K562 treated with DMSO at 1 percent for 48 hours (cell line): ENCODE measurements around the gene LRRIQ4. TPM values are rescaled to one million over a fixed set of nuclear protein-coding genes. Genes with fewer than 3 reads are reported as not detected.

Experiments
- total RNA-seq: library from RNA; unstranded; fragments of 300-600 nt; gene quantifications from 2 replicates; pipeline ENCODE4 v1.2.3, GENCODE V29; 2022; ENCODE audit warnings: low replicate concordance; ENCODE audit errors: extremely low read depth

The LRRIQ4 gene
- total RNA-seq: not detected in 2 replicates

DNA sequence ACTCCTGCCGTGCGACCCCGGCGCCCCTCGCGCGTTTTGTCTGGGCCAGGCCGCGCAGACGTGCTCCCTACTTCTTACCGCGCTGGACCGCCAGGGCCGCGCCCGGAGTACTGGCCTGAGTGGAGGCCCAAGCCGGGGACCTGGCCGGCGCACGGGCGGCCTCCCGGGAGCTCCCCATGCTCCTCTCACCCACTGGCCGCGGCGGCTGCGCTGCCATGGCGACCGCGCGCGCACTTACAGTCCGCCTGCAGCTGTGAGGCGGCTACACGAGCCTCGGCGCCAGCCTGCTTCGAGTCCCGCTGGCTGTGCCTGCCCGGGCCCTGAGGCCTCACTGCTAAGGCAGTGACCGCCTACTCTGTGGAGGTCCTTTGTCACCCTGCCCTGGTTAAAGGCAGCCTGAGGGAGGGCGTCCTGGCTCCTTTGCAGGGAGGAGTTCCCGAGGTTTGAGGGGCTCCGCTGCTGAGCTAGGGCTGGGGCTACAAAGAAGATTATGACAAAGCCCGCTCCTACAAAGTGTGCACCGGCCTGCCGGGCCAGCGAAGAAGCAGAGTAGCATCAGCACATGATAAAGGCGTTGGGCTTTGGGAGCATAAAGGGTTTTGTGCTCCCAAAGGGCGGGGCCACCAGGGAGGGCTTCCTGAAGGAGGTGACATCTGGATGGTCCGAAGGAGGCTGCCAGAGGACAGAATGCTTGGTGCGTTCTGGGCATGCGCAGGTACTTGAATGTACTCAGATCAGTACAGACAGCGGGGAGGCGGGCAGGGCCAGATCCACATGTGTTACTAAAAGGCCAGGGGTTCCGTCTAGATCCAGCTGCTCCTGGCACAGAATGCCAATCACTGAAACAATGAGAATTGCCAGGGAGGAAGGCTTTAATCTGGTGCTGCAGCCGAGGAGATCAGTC, at the start of gene LRRIQ4, which contains the start of gene LRRC34:
Gene LRRIQ4, plus strand, starts transcription at position 539 of the 904 bp plus-strand sequence. CDS start 9,052 bp downstream, outside the sequence.
Gene LRRC34, minus strand, starts transcription at position 573 of the 904 bp plus-strand sequence. Its CDS starts 356 bp downstream, at position 217.

DNA sequence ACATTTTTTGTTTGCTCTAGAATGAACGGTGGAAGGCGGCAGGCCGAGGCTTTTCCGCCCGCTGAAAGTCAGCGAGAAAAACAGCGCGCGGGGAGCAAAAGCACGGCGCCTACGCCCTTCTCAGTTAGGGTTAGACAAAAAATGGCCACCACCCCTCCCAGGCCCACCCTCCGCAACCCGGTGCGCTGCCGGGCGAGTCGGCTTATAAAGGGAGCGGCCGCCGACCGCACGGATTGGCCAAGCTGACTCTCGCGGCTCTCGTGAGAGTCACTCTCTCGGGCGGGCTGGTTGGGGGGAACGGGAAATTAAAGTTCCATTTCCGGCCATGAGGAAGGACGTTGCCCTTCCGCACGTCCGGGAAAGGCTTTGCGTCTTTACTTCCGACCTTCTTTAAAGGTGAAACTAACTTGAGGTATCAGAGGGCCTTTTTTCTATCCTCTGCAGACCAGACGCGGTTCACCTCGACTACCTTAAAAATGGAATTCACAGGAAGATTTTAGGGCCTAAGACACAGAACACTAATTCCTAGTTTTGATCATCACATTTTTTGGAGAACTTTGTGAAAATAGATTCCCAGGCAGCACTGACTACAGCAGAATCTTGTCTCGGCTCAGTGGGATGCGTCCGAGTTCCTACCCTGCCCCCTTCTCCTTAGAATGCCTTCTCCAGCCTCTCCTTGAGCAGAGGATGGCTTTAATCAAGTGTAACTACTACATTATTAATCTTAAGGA, 47.6 kb upstream of the LRRIQ4 start, which contains the start of gene TERC:
Gene TERC, minus strand, starts transcription at position 179 of the 731 bp plus-strand sequence.

GRCh38 chr3:169769287-169770181, 43.1 kb upstream of the LRRIQ4 start, which contains the start of gene ACTRT3:
Gene ACTRT3 (minus strand): TSS chr3:169769561. CDS start chr3:169769520, 41 bp downstream.

GRCh38 chr3:169772897-169773816, 39.5 kb upstream of the LRRIQ4 start, which contains the start of gene MYNN:
Gene MYNN (plus strand): TSS chr3:169773396. CDS start chr3:169774296, 900 bp downstream.

DNA sequence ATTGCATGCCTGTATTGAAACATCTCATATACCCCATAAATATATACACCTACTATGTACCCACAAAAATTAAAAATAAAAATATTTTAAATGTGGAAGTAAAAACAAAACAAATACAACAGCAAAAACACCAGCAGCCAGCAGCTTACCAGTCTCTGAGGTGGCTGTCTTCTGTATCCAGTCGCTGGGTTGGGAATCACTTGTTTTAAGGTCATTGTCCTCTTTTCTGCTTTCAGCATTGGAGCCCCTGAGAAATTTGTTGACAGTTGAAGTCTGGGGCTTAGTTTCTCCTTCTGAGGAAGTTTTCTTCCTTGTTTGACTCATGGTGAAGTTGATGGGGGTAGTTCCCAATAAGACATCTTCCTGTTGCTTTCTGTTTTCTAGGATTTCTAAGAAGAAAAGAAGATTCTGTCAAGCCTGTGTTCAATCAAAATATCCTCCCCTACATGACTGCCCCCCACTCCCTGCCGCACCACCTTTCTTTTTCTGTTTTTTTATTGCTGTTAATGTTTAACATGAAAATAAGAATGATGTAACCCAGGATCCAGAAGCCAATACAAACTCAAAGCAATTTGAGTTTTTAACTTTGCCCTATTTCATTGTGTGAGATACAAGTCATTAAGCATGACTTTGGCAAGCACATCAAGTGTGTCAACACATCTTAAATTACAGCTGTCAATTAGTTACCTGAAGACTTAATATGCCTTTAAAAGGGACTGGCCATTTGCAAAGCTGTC, 57.0 kb downstream of the LRRIQ4 start, which contains the start of gene LRRC31:
Gene LRRC31, minus strand, starts transcription at position 452 of the 737 bp plus-strand sequence. Its CDS starts 128 bp downstream, at position 324.

Other genes with a start within 250 kb of the LRRIQ4 start
- not detected in 2 replicates for gene MECOM, start 149.2 kb upstream of the LRRIQ4 start, total RNA-seq
- not detected in 2 replicates for gene TERC, start 47.8 kb upstream of the LRRIQ4 start, total RNA-seq
- not detected in 2 replicates for gene ACTRT3, start 43.3 kb upstream of the LRRIQ4 start, total RNA-seq
- not detected in 2 replicates for gene MYNN, start 39.5 kb upstream of the LRRIQ4 start, total RNA-seq
- gene LRRC34, start within 50 bp of the LRRIQ4 start, total RNA-seq: not detected in 2 replicates
- gene LRRC31, start 57.1 kb downstream of the LRRIQ4 start, total RNA-seq: not detected in 2 replicates
- not detected in 2 replicates for gene SAMD7, start 98.7 kb downstream of the LRRIQ4 start, total RNA-seq
- gene SEC62, start 153.9 kb downstream of the LRRIQ4 start, total RNA-seq: not detected in 2 replicates
- gene GPR160, start 225.1 kb downstream of the LRRIQ4 start, total RNA-seq: not detected in 2 replicates